HG03558 (cell line): ENCODE measurements around the gene ROPN1.

ENCODE experiments used
- ATAC-seq: cut with Tn5 transposase; IDR thresholded peaks from one replicate; pipeline ENCODE4 v1.9.1; 2021; ENCODE audit warnings: moderate number of reproducible peaks; ENCODE audit not compliant: unreplicated experiment; ENCODE audit errors: extremely low read depth

The ROPN1 gene

DNA sequence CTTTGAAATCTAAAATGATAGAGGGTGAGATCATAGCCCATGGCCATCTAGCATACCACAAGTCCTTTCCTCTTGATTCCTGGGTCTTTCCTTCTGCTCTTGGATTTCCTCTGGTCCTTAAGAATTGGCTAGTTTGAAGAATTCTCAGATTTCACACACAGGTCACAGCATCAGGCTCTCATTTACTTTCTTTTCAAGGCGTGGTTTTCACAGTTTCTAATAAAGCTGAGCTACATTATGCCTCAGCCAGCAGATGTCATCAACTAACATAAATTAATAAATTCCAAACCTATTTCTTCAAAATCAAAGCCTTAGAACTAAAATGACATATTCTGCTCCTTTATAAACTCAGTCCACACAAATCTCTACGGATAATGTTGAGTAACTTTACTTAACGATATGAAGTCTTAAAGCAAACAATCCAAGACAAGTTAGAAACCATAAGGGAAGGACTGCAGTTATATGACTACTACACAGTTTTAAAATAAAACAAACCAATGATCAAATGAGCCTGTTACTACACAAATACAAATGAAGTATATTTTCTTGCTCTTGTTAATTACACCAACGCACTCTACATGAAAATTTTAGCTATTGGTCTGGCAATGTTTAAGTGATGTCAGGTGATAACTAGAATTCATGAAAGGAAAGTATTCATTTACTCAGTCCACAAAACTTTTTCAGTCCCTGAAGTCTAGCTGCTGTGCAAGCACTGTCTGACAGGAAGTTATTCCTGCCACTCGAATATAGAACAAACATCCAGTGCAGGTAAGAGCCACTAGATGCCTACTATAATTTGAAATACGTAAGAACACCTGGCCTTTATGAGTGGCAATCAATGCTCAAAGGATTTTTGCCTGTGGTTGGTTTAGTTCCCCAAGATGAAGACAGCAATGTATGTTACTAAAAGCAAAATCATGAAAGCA lies 40.1 kb downstream of the ROPN1 start:
- ATAC-seq = no peak

DNA sequence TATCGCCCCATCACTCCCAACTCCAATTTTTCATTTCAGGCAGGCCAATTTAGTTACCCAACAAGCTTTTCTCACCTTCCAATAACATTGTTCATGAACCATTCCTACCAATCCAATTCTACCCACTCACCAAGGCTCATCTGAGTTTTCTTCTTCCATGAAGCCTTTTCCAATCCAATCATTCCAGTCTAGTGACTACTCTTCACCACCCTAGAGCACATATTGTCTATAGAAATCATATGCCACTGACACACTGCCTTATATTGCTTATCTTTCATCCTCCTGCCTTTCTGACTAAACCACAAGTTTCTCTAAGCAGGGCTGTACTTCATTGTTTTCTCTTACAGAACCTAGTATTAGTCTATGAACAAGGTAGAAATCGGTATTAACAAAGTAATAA lies 42.3 kb downstream of the ROPN1 start:
- no peak for ATAC-seq

- ATAC-seq = no peak
Observed at GRCh38 chr3:123948449-123948848, 43.5 kb downstream of the ROPN1 start.

DNA sequence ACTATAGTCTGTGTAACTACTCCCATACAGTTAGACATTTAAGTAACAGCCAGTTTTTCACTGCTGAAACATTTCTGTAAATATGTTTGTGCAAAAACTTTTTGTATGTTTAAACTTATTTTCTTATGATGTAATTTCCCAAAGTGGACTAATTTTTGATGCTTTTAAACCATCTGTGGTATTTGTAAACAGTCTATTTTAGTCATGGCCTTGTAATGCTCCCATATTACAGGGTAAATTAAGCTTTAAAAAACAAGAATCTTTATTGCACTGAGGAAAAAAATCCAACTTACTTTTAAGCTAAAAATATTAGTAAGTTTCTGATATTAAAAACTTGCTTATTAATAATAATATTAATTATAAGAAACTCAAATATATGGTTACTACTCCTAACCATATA lies 44.4 kb downstream of the ROPN1 start:
- ATAC-seq = no peak

DNA sequence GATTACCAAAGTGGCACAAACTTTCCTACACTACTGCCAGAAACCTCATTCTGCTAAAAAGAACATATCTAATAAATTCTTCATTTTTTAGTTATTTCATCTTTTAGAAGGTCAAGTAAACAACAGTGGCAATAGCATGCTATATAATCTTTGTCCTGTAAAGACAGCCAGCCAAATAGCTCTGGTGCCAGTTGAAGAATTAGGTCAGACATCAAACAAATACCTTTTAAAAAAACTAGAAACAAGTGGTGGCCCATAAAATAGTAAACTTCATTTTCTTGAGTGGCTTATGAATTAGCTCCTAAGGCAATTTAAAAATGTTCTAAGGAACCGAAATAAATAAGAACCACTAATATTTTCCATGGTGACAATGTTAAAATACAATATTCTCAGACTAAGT lies 50.4 kb downstream of the ROPN1 start:
- ATAC-seq = no peak

DNA sequence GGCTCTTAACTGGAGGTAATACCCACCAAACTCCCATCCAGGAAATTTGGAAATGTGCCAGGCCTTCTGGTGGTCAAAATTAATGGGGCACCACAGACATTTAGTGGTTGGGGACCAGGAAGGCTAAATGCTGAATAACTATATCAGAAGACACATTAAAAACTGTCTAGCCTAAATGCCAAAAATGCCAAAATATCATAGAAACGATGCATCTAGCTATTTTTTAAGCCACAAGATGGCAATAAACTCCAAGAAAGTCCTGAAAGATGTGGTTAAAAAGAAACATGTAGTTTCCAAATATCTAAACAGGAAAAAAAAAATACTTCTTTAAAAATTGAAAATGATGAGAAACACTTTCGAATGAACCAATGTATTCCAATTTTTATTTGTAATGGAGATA lies 50.8 kb downstream of the ROPN1 start:
- no peak for ATAC-seq

DNA sequence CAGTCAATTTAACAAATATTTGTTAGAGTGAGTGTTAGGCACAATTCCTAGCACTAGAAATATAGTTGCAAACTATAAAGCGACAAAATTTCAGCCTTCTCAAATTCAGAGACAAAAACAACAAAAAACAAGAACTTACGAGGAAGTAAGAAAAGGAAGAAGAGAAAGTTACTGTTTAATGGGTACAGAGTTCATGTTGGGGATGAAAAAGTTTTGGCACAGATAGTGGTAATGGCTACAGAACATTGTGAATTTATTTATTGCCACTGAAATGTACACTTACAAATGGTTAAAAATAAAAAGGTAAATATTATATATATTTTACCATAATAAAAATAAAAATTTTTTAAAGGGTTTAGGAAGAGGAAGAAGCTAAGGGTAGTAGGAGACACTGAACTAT lies 52.2 kb downstream of the ROPN1 start:
- ATAC-seq = no peak

DNA sequence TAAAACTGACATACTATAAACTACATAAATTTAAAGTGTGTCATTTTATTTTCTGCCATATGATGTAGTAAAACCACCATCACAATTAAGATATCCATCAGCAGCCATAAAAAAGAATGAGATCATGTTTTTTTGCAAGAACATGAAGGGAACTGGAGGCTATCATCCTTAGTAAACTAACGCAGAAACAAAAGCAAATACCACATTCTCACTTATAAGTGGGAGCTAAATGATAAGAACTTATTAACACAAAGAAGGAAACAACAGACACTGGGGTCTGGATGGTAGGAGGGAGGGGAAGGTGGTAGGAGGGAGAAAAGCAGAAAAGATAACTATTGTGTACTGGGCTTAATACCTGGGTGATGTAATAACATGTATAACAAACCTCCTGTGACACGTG lies 55.5 kb downstream of the ROPN1 start:
- ATAC-seq = no peak

- ATAC-seq = no peak
Observed at GRCh38 chr3:123935830-123936229, 56.1 kb downstream of the ROPN1 start.

DNA sequence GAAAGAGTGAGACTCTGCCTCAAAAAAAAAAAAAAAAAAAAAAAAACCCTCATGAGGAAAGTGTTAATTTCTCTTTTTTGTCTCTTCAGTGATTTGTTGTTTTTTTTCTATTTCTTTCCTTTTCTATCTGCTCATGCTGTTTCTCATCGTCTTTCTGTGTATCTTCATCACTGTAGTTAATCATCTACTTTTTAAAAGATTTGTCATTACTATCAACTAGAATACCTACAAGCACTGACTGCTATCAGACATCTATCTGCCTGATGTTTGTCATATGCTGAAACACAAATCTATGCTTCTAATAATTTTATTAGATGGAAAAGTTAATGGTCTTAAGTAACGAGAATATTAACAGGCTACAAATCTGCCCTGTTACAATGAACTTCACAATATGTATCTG lies 57.7 kb downstream of the ROPN1 start:
- ATAC-seq = no peak

DNA sequence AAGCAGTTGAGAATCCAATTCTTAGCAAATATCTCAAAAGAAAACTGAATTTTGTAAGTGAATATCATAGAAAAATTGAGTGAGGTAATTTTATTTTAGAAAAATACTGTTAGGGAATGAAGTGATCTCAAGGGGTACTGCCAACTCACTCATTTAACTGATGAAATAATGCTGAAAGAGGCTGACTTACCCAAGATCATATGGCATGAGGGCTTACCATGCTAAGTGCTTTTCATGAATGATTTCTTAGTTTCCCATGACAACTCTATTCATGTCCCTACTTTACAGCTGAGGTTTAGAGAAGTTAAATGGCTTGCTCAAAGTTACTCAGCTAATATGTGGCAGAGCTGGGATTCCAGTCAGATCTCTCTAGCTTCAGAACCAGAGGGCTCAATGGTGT lies 61.5 kb downstream of the ROPN1 start:
- ATAC-seq = no peak

- ATAC-seq = no peak
Observed at GRCh38 chr3:123929325-123929724, 62.6 kb downstream of the ROPN1 start.

DNA sequence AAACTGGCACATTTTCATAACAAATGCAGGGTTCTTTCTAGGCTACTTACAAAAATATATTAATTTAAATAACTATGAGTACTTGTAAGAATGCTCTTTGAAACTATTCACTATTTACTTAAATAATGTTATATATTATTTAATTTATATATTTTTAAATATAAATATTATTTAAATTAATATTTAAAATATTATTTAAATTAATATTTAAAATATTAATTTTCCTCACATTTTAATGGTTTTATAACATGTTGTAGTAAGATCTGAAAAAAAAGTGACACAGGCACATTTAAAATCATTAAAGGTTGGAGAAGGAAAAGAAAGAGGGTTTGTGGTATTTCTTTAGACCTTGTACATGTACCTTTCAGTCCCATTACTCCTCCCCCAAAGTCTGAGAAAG lies 65.5 kb downstream of the ROPN1 start:
- no peak for ATAC-seq

DNA sequence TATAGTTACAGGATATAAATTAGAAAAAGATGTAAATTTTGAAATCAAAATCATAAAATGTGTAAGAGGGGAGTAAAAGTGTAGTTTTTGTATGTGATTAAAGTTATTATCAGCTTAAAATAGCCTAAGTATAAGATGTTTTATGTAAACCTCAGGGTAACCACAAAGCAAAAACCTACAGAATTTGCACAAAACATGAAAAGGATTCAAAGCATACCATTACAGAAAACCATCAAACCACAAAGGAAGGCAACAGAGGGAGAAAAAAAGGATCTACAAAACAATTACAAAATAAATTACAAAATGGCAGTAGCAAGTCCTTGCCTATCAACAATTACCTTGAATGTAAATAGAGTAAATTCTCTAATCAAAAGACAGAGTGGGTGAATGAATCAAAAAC lies 71.1 kb downstream of the ROPN1 start:
- no peak for ATAC-seq

DNA sequence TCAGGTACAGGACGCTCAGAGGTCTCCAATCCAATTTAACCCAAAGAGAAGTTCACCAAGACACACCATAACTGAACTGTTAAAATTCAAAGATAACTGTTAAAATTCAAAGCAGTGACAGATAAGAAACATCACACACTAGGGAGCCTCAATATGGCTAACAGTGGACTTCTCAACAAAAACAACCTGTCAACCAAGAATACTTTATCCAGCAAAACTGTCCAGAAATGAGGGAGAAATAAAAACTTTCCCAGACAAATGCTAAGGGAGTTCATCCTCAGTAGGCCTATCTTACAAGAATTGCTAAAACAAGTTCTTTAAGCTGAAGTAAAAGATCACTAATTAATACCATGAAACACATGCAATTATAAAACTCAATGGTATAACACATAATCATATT lies 71.5 kb downstream of the ROPN1 start:
- no peak for ATAC-seq

DNA sequence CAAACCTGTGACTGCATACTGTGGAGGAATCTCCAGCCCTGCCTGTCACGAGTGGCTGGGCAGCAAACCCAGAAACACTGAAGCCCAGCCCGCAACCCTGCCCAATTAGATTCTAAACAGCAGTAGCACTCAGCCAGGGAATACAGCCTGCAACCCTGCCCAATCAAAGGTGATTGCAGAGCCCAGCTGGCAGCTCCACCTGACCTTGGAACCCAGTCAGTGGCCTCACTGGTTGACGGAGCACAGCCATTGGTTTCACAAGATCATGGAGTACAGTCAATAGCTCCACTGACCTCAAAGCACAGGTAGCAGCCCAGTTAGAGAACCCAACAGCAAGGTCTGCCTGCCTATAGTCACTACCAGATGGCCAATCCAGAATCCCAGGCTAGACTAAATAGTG lies 72.6 kb downstream of the ROPN1 start:
- no peak for ATAC-seq
